ENCODE data around the gene ACER3.

- TF ChIP-seq ATF2 (CRISPR knock-in tag; IDR thresholded peaks at IDR 0.05; ENCODE audit: borderline replicate concordance, low read depth) (no peak), STAT6 (CRISPR knock-in tag; conservative IDR thresholded peaks at IDR 0.05; ENCODE audit: low read depth) (no peak), CTCF (IDR thresholded peaks at IDR 0.05) (no peak), FOXK1 (CRISPR knock-in tag; IDR thresholded peaks at IDR 0.05) (no peak), MLX (CRISPR knock-in tag; IDR thresholded peaks at IDR 0.05) (no peak), USF2 (CRISPR knock-in tag; IDR thresholded peaks at IDR 0.05) (no peak), TEAD4 (CRISPR knock-in tag; IDR thresholded peaks at IDR 0.05) (no peak), TCF7 (CRISPR knock-in tag; IDR thresholded peaks at IDR 0.05; ENCODE audit: low read depth) (no peak)
Measured at GRCh38 chr11:76835036-76835435, 25.7 kb upstream of the ACER3 start.

Data from WTC11 (cell line).